Measurements from ENCODE around the gene ZNF892.

The ZNF892 gene

GRCh38 chr2:95165030-95165370 lies 42.3 kb upstream of the ZNF892 start:
- TF ChIP-seq, protein P1, sequence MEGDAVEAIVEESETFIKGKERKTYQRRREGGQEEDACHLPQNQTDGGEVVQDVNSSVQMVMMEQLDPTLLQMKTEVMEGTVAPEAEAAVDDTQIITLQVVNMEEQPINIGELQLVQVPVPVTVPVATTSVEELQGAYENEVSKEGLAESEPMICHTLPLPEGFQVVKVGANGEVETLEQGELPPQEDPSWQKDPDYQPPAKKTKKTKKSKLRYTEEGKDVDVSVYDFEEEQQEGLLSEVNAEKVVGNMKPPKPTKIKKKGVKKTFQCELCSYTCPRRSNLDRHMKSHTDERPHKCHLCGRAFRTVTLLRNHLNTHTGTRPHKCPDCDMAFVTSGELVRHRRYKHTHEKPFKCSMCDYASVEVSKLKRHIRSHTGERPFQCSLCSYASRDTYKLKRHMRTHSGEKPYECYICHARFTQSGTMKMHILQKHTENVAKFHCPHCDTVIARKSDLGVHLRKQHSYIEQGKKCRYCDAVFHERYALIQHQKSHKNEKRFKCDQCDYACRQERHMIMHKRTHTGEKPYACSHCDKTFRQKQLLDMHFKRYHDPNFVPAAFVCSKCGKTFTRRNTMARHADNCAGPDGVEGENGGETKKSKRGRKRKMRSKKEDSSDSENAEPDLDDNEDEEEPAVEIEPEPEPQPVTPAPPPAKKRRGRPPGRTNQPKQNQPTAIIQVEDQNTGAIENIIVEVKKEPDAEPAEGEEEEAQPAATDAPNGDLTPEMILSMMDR (IDR thresholded peaks at IDR 0.05) = no peak

DNA sequence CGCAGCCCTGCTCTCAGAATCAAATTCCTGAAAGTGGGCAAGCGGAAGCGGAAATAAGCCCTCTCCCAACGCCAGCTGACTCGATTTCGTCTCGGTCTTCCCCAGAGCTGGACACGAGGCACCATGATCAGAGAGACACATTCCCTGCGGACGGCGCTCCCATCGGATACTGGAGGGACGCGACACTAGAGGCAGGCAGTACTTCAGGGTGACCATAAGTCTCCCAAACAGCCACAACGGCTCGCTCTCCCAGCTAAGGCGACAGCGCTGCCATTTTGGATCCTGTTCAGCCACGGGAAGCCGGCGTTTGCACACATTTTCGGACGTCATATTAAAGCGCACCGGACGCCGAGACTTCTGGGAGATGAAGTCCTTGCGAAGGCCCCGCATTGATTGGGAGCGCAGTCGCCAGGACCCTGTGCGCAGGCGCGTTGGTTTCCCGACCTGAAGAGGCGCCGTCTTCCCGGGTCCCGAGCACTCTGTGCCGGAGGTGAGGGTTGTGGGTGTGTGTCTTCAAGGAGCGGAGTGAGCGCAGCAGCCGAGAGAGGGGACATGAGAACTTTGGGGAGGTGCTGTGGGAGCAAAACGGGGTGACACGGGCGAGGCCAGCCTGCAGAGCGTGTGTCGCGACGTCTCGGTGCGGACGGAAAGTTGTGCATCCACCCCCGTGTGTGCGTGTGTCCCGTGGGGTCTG lies 41.8 kb upstream of the ZNF892 start, which contains the start of gene ZNF2:
Gene ZNF2, plus strand, starts transcription at position 439 of the 694 bp plus-strand sequence. CDS start 10,418 bp downstream, outside the sequence.
- peak within 1 kb of the TSS; percentile 77 for H3K4me3 ChIP-seq (ENCODE audit: low read depth, low read length)
- TF ChIP-seq, protein P1 (IDR thresholded peaks at IDR 0.05) = no peak

More at GRCh38 chr2:95165030-95165370, 42.3 kb upstream of the ZNF892 start:
- Histone ChIP-seq H3K9me3 (ENCODE audit: control insufficient read depth, low read length) (no peaks in the 10 kb centered on the region), H3K4me3 (ENCODE audit: low read depth, low read length) (peak overlapping the region; percentile 77), H3K27ac (peak overlapping the region; percentile 95), H3K4me1 (peaks cover 11% of the 10 kb centered on the region), H2AFZ (peak overlapping the region; percentile 97), H3K79me2 (peaks cover 17% of the 10 kb centered on the region), H3K4me2 (ENCODE audit: low read length) (peak overlapping the region; percentile 76), H3K9ac (peak overlapping the region; percentile 84), H3K36me3 (ENCODE audit: control insufficient read depth, insufficient read depth, low read length) (no peaks in the 10 kb centered on the region), H3K27me3 (ENCODE audit: control insufficient read depth, insufficient read depth, low read length) (no peaks in the 10 kb centered on the region)

DNA sequence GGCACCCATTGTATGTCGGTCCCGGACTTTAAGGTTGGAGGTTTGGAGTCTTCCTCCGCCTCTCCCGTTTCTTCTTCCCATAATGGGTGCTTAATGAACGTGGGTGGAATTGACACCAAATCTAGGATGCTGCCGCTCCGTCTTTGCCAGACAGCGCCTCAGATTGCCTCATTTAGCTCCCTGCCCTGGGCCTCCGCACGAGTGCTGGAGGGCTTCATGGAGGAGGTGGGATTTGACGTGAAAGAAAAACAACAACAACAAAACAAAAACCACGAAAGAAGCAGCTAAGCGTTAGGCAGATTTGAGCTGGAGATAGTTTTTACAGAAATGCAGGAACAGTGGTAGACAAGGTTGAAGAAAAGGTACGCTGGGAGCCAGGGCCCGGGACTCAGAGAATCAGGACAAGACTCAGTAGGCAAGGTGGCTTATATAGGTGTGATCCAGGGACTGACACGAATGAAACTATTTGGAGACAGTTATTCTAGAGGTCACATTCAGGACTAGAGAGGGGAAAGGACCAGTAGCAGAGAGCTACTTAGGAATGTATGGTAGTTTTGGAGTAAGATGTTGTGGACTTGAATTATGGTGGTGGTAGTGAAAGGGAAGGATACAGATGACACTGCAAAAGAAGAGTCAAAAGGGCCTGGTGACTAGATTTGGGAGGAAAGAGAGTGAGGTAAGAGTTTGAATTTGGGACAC lies 41.1 kb upstream of the ZNF892 start:
- H3K9me3 ChIP-seq (ENCODE audit: control insufficient read depth, low read length) = no peaks in the 10 kb centered on the region
- H2AFZ ChIP-seq = peak overlapping the region; percentile 97
- no peak overlapping the region for H3K9ac ChIP-seq
- no peaks in the 10 kb centered on the region for H3K27me3 ChIP-seq (ENCODE audit: control insufficient read depth, insufficient read depth, low read length)
- H3K4me2 ChIP-seq (ENCODE audit: low read length) = peak overlapping the region; percentile 74
- TF ChIP-seq, protein P1 (IDR thresholded peaks at IDR 0.05) = no peak
- peaks cover 11% of the 10 kb centered on the region for H3K4me1 ChIP-seq
- H3K79me2 ChIP-seq = peaks cover 17% of the 10 kb centered on the region
- H3K27ac ChIP-seq = peak overlapping the region; percentile 95
- no peaks in the 10 kb centered on the region for H3K36me3 ChIP-seq (ENCODE audit: control insufficient read depth, insufficient read depth, low read length)
- peak overlapping the region; percentile 77 for H3K4me3 ChIP-seq (ENCODE audit: low read depth, low read length)

More for the DNA sequence above, 41.8 kb upstream of the ZNF892 start, which contains the start of gene ZNF2:
- Histone ChIP-seq H3K9me3 (ENCODE audit: control insufficient read depth, low read length) (no peaks in the 10 kb centered on the region), H3K4me1 (peaks cover 11% of the 10 kb centered on the region), H3K27me3 (ENCODE audit: control insufficient read depth, insufficient read depth, low read length) (no peaks in the 10 kb centered on the region), H3K36me3 (ENCODE audit: control insufficient read depth, insufficient read depth, low read length) (no peaks in the 10 kb centered on the region), H3K27ac (peak within 1 kb of the TSS; percentile 95), H3K4me2 (ENCODE audit: low read length) (peak within 1 kb of the TSS; percentile 76), H2AFZ (peak within 1 kb of the TSS; percentile 97), H3K79me2 (peaks cover 17% of the 10 kb centered on the region), H3K9ac (peak within 1 kb of the TSS; percentile 84)

- no peaks in the 10 kb centered on the region for H3K9me3 ChIP-seq (ENCODE audit: control insufficient read depth, low read length)
- TF ChIP-seq, protein P1 (IDR thresholded peaks at IDR 0.05) = no peak
Measured at GRCh38 chr2:95171902-95172301, 35.4 kb upstream of the ZNF892 start.

More at GRCh38 chr2:95171902-95172301, 35.4 kb upstream of the ZNF892 start:
- peaks cover 6% of the 10 kb centered on the region for H3K79me2 ChIP-seq
- no peak overlapping the region for H2AFZ ChIP-seq
- H3K4me1 ChIP-seq = no peaks in the 10 kb centered on the region
- no peak overlapping the region for H3K4me3 ChIP-seq (ENCODE audit: low read depth, low read length)
- no peak overlapping the region for H3K27ac ChIP-seq
- H3K4me2 ChIP-seq (ENCODE audit: low read length) = no peak overlapping the region
- H3K9ac ChIP-seq = no peak overlapping the region
- H3K36me3 ChIP-seq (ENCODE audit: control insufficient read depth, insufficient read depth, low read length) = no peaks in the 10 kb centered on the region
- no peaks in the 10 kb centered on the region for H3K27me3 ChIP-seq (ENCODE audit: control insufficient read depth, insufficient read depth, low read length)

Data from parathyroid adenoma (tissue), 2 donors.